K562 (cell line): Measurements from ENCODE around the gene XRCC3.

ENCODE experiments used
- CBX1 ChIP-seq: sonication (generic); IDR thresholded peaks from 2 replicates; pipeline ENCODE4 v1.6.1; 2016; ENCODE audit warnings: antibody characterized with exemption, low read depth, mild to moderate bottlenecking
- CREB1 ChIP-seq, 2 experiments: sonication (generic) in 1 of 2; formaldehyde crosslinking in 1 of 2; IDR thresholded peaks; 2 replicates each; pipeline versions ENCODE4 v1.6.1 to v1.8.0; 2012 to 2022; ENCODE audit warnings: inconsistent platforms in 1 of 2, mild to moderate bottlenecking in 1 of 2, missing genetic modification reagents in 1 of 2, moderate library complexity in 1 of 2
- CTCF ChIP-seq, 3 experiments: IDR thresholded peaks in 2 of 3; conservative IDR thresholded peaks in 1 of 3; 2 replicates each; pipeline ENCODE4 v1.5.1; 2011 to 2012; ENCODE audit warnings: low read length in 3 of 3, mild to moderate bottlenecking in 3 of 3, control low read depth in 2 of 3, improper control_type of control experiment in 1 of 3, inconsistent platforms in 1 of 3, low read depth in 1 of 3, mixed read lengths in 1 of 3, moderate library complexity in 1 of 3; ENCODE audit not compliant: insufficient read depth in 2 of 3
- E4F1 ChIP-seq: fragments of 250-450 bp; sonication (Bioruptor Pico); IDR thresholded peaks from 2 replicates; pipeline ENCODE4 v1.5.0; 2021; ENCODE audit warnings: mild to moderate bottlenecking, borderline replicate concordance
- EZH2 ChIP-seq: IDR thresholded peaks from 2 replicates; pipeline ENCODE4 v1.6.1; 2012; ENCODE audit warnings: low read depth, mild to moderate bottlenecking, inconsistent platforms, low read length, borderline replicate concordance
- FOXK2 ChIP-seq, 2 experiments: fragments of 450-650 bp; IDR thresholded peaks in 1 of 2; conservative IDR thresholded peaks in 1 of 2; 2 replicates each; pipeline ENCODE4 v1.6.1; 2016; ENCODE audit warnings: low read depth in 2 of 2, mild to moderate bottlenecking in 1 of 2
- FOXM1 ChIP-seq, 2 experiments: fragments of 450-650 bp in 1 of 2; sonication (generic) in 1 of 2; formaldehyde crosslinking in 1 of 2; IDR thresholded peaks; 2 replicates each; pipeline versions ENCODE4 v1.6.1 to v1.9.0; 2017 to 2022; ENCODE audit warnings: low read depth in 2 of 2, mild to moderate bottlenecking in 2 of 2, missing genetic modification reagents in 1 of 2, moderate library complexity in 1 of 2
- GABPB1 ChIP-seq: sonication (generic); formaldehyde crosslinking; IDR thresholded peaks from 2 replicates; pipeline ENCODE4 v1.8.0; 2022; ENCODE audit warnings: mild to moderate bottlenecking, missing genetic modification reagents
- NR0B1 ChIP-seq: fragments of 450-650 bp; IDR thresholded peaks from one replicate; pipeline ENCODE4 v1.6.1; 2018; ENCODE audit warnings: mild to moderate bottlenecking, moderate library complexity; ENCODE audit not compliant: partially characterized antibody
- NR3C1 ChIP-seq: sonication (generic); formaldehyde crosslinking; IDR thresholded peaks from 2 replicates; pipeline ENCODE4 v1.8.1; 2022; ENCODE audit warnings: missing genetic modification reagents
- RCOR1 ChIP-seq, 2 experiments: IDR thresholded peaks; 2 replicates each; pipeline ENCODE4 v1.6.1; 2012; ENCODE audit warnings: low read depth in 2 of 2, low read length in 2 of 2, borderline replicate concordance in 1 of 2, improper control_type of control experiment in 1 of 2
- REST ChIP-seq, 2 experiments: fragments of 450-650 bp; formaldehyde crosslinking in 1 of 2; IDR thresholded peaks; 2 replicates each; pipeline versions ENCODE4 v1.4.0 to v1.6.1; 2014 to 2020; ENCODE audit warnings: mild to moderate bottlenecking in 2 of 2, borderline replicate concordance in 1 of 2, low read depth in 1 of 2
- SRSF1 ChIP-seq: fragments of 200-400 bp; formaldehyde crosslinking; IDR thresholded peaks from 2 replicates; pipeline ENCODE4 v1.6.1; 2017; ENCODE audit warnings: mild to moderate bottlenecking, low read depth, low read length, moderate library complexity
- ZNF398 ChIP-seq: fragments of 250-450 bp; sonication (Bioruptor Pico); IDR thresholded peaks from 2 replicates; pipeline ENCODE4 v1.8.0; 2021; ENCODE audit warnings: moderate library complexity, mild to moderate bottlenecking, inconsistent platforms

GRCh38 chr14:103737432-103738045 lies 22.3 kb upstream of the XRCC3 start:
- TF ChIP-seq CBX1: no peak
- TF ChIP-seq NR0B1: no peak
- no peak for TF ChIP-seq SRSF1
- no peak for TF ChIP-seq FOXM1 (IDR thresholded peaks at IDR 0.05; ENCODE audit: low read depth)
- no peak for TF ChIP-seq FOXM1 (CRISPR knock-in tag; IDR thresholded peaks at IDR 0.05; ENCODE audit: low read depth)
- TF ChIP-seq FOXK2 (conservative IDR thresholded peaks at IDR 0.05 in 1 of 2, IDR thresholded peaks at IDR 0.05 in 1 of 2; ENCODE audit: low read depth in 2 of 2): no peak
- no peak for TF ChIP-seq NR3C1 (CRISPR knock-in tag)
- no peak for TF ChIP-seq CTCF (IDR thresholded peaks at IDR 0.05 in 2 of 3, conservative IDR thresholded peaks at IDR 0.05 in 1 of 3; ENCODE audit: insufficient read depth in 2 of 3, low read depth in 1 of 3, low read length in 3 of 3)
- TF ChIP-seq CREB1 (IDR thresholded peaks at IDR 0.05): no peak
- TF ChIP-seq CREB1 (CRISPR knock-in tag; IDR thresholded peaks at IDR 0.05): no peak
- TF ChIP-seq ZNF398 (CRISPR knock-in tag): no peak
- no peak for TF ChIP-seq RCOR1 (IDR thresholded peaks at IDR 0.05; ENCODE audit: borderline replicate concordance in 1 of 2, low read depth in 2 of 2, low read length in 2 of 2)
- no peak for TF ChIP-seq EZH2
- no peak for TF ChIP-seq E4F1 (CRISPR knock-in tag)
- no peak for TF ChIP-seq REST (IDR thresholded peaks at IDR 0.05; ENCODE audit: borderline replicate concordance)
- no peak for TF ChIP-seq REST (CRISPR knock-in tag; IDR thresholded peaks at IDR 0.05; ENCODE audit: low read depth)
- TF ChIP-seq GABPB1: no peak
